OCI-LY7 (cell line): ENCODE data around the gene C16orf95. TPM values are rescaled to one million over a fixed set of nuclear protein-coding genes. Genes with fewer than 3 reads are reported as not detected.

Experiments used
- BruUV-seq: library from RNA; stranded (reverse); fragments of 400-500 nt; replicated peaks from 2 replicates; lab custom pipeline; 2021; lab: Mats Ljungman, UMichigan
- CTCF ChIA-PET: fragments of 300-600 bp; sonication (Branson Sonifier 250); formaldehyde crosslinking; loops from one replicate; lab custom pipeline; 2022; ENCODE audit warnings: antibody characterized with exemption; ENCODE audit not compliant: unreplicated experiment; lab: Charles Lee
- POLR2A ChIA-PET: fragments of 300-600 bp; sonication (Branson Sonifier 250); formaldehyde crosslinking; loops from one replicate; lab custom pipeline; 2022; ENCODE audit warnings: antibody characterized with exemption; lab: Charles Lee
- DNase-seq: peaks from one replicate; pipeline ENCODE4 v3.0.0-alpha.2; 2015; ENCODE audit warnings: low spot score
- H2AFZ ChIP-seq: fragments of 200-600 bp; sonication (generic), shearing (Covaris generic); 2 replicates; pipeline ENCODE4 v1.6.1; 2014; ENCODE audit warnings: mild to moderate bottlenecking, antibody characterized with exemption, low read length, moderate library complexity
- H3K27ac ChIP-seq: fragments of 200-600 bp; sonication (generic); 2 replicates; pipeline ENCODE4 v1.5.1; 2014; ENCODE audit warnings: mixed run types, low read depth, mild to moderate bottlenecking, moderate library complexity, low read length, inconsistent platforms; ENCODE audit not compliant: poor library complexity, severe bottlenecking
- H3K36me3 ChIP-seq: fragments of 200-600 bp; sonication (generic); 2 replicates; pipeline ENCODE4 v1.6.1; 2014; ENCODE audit warnings: mild to moderate bottlenecking, antibody characterized with exemption, low read length, moderate library complexity, mixed read lengths; ENCODE audit not compliant: insufficient read depth
- H3K4me1 ChIP-seq: fragments of 200-600 bp; sonication (generic); 2 replicates; pipeline ENCODE4 v1.5.1; 2014; ENCODE audit warnings: mild to moderate bottlenecking, low read length; ENCODE audit not compliant: insufficient read depth, poor library complexity, severe bottlenecking
- H3K4me2 ChIP-seq: fragments of 200-600 bp; sonication (generic); 2 replicates; pipeline ENCODE4 v1.6.1; 2014; ENCODE audit warnings: mild to moderate bottlenecking, low read length
- H3K4me3 ChIP-seq: fragments of 200-600 bp; sonication (generic); 2 replicates; pipeline ENCODE4 v1.5.1; 2014; ENCODE audit warnings: mild to moderate bottlenecking, low read depth, low read length; ENCODE audit not compliant: poor library complexity, severe bottlenecking
- H3K79me2 ChIP-seq: fragments of 200-600 bp; sonication (generic); 2 replicates; pipeline ENCODE4 v1.6.1; 2016; ENCODE audit warnings: low read depth, mild to moderate bottlenecking, low read length, moderate library complexity, mixed read lengths; ENCODE audit not compliant: insufficient read depth
- H3K9me2 ChIP-seq: fragments of 200-600 bp; sonication (generic); 2 replicates; pipeline ENCODE4 v1.6.1; 2016; ENCODE audit warnings: mild to moderate bottlenecking, low read length, mixed read lengths; ENCODE audit not compliant: insufficient read depth
- H3K9me3 ChIP-seq: fragments of 200-600 bp; sonication (generic); 2 replicates; pipeline ENCODE4 v1.6.1; 2014; ENCODE audit warnings: mild to moderate bottlenecking, mixed run types, low read length, mixed read lengths
- H4K20me1 ChIP-seq: fragments of 200-600 bp; sonication (generic); 2 replicates; pipeline ENCODE4 v1.6.1; 2014; ENCODE audit warnings: mild to moderate bottlenecking, antibody characterized with exemption, low read length, moderate library complexity, mixed read lengths; ENCODE audit not compliant: insufficient read depth
- EZH2phosphoT487 ChIP-seq: fragments of 200-600 bp; sonication (generic); IDR thresholded peaks from 2 replicates; pipeline ENCODE4 v1.6.1; 2018; ENCODE audit warnings: low read depth, borderline replicate concordance, mild to moderate bottlenecking, mixed run types, antibody characterized with exemption, low read length, moderate library complexity, mixed read lengths
- intact Hi-C: fragments of 100-400 bp; cut with micrococcal nuclease; formaldehyde crosslinking; loops from one replicate; pipeline ENCODE4 v1.10.0; 2022; ENCODE audit not compliant: unreplicated experiment
- total RNA-seq, 2 experiments: library from RNA; depleted of rRNA in 1 of 2; stranded (reverse); fragments of >200 nt in 1 of 2; shearing (Covaris generic) in 1 of 2; gene quantifications; 2 replicates each; pipeline ENCODE4 v1.2.3, GENCODE V29; 2014 to 2022
- TF ChIP-seq, protein P1 (sequence below): fragments of 200-600 bp; sonication (generic); conservative IDR thresholded peaks from 2 replicates; pipeline ENCODE4 v1.5.1; 2014; ENCODE audit warnings: mild to moderate bottlenecking, antibody characterized with exemption, low read length, moderate library complexity, mixed read lengths

C16orf95 gene
- total RNA-seq, 2 experiments from 2014 or later: 8.5 to 22.1 TPM

GRCh38 chr16:87255866-87256265 is 61.3 kb downstream of the C16orf95 start:
- Histone ChIP-seq H3K36me3 (no peaks in the 10 kb centered on the region), H2AFZ (no peak overlapping the region), H3K27ac (no peak overlapping the region), H3K9me2 (no peaks in the 10 kb centered on the region), H3K4me3 (no peak overlapping the region), H3K4me2 (no peak overlapping the region), H3K4me1 (no peaks in the 10 kb centered on the region), H3K79me2 (no peaks in the 10 kb centered on the region), H3K9me3 (no peaks in the 10 kb centered on the region), H4K20me1 (no peaks in the 10 kb centered on the region)
- BruUV-seq: no TSS peak
- intact Hi-C loops: no loop called here
- TF ChIP-seq, protein P1, sequence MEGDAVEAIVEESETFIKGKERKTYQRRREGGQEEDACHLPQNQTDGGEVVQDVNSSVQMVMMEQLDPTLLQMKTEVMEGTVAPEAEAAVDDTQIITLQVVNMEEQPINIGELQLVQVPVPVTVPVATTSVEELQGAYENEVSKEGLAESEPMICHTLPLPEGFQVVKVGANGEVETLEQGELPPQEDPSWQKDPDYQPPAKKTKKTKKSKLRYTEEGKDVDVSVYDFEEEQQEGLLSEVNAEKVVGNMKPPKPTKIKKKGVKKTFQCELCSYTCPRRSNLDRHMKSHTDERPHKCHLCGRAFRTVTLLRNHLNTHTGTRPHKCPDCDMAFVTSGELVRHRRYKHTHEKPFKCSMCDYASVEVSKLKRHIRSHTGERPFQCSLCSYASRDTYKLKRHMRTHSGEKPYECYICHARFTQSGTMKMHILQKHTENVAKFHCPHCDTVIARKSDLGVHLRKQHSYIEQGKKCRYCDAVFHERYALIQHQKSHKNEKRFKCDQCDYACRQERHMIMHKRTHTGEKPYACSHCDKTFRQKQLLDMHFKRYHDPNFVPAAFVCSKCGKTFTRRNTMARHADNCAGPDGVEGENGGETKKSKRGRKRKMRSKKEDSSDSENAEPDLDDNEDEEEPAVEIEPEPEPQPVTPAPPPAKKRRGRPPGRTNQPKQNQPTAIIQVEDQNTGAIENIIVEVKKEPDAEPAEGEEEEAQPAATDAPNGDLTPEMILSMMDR: no peak
- TF ChIP-seq EZH2phosphoT487: no peak
- ChIA-PET POLR2A (no interaction called here), CTCF (no interaction called here)
- no peak for DNase-seq

- H3K9me2 ChIP-seq: no peaks in the 10 kb centered on the region
- H4K20me1 ChIP-seq: no peaks in the 10 kb centered on the region
- BruUV-seq: no TSS peak
- H3K4me3 ChIP-seq: no peak overlapping the region
- no peak overlapping the region for H2AFZ ChIP-seq
- H3K27ac ChIP-seq: no peak overlapping the region
- no peak overlapping the region for H3K4me2 ChIP-seq
- intact Hi-C loops: no loop called here
- H3K4me1 ChIP-seq: no peaks in the 10 kb centered on the region
- no peaks in the 10 kb centered on the region for H3K36me3 ChIP-seq
- no peaks in the 10 kb centered on the region for H3K79me2 ChIP-seq
- CTCF ChIA-PET: no interaction called here
- no peak for DNase-seq
- TF ChIP-seq, protein P1: no peak
- no peak for TF ChIP-seq EZH2phosphoT487
- POLR2A ChIA-PET: no interaction called here
- no peaks in the 10 kb centered on the region for H3K9me3 ChIP-seq
Observed at GRCh38 chr16:87254734-87255133, 62.5 kb downstream of the C16orf95 start.

- no peaks in the 10 kb centered on the region for H3K9me2 ChIP-seq
- no peaks in the 10 kb centered on the region for H4K20me1 ChIP-seq
- TF ChIP-seq, protein P1: no peak
- TF ChIP-seq EZH2phosphoT487: no peak
- H3K4me3 ChIP-seq: no peak overlapping the region
- no peaks in the 10 kb centered on the region for H3K4me1 ChIP-seq
- no peaks in the 10 kb centered on the region for H3K9me3 ChIP-seq
- H3K79me2 ChIP-seq: no peaks in the 10 kb centered on the region
- H3K36me3 ChIP-seq: no peaks in the 10 kb centered on the region
- DNase-seq: no peak
- intact Hi-C loops: no loop called here
- BruUV-seq: no TSS peak
- H3K27ac ChIP-seq: no peak overlapping the region
- ChIA-PET POLR2A (no interaction called here), CTCF (no interaction called here)
- no peak overlapping the region for H2AFZ ChIP-seq
- H3K4me2 ChIP-seq: no peak overlapping the region
Observed at GRCh38 chr16:87254296-87254695, 62.9 kb downstream of the C16orf95 start.
